Activated CD8-positive, alpha-beta memory T cell treated with anti-CD3 and anti-CD28 coated beads, Interleukin-2, amount 10 ng/mL, durations not matched to agents 7 days and 5 days (primary cell): Measurements from ENCODE around the gene SLC11A1. TPM values are rescaled to one million over a fixed set of nuclear protein-coding genes. Genes with fewer than 3 reads are reported as not detected.

Source experiments
- ATAC-seq: fragments of 150-1000 bp; cut with Tn5 transposase; one replicate; pipeline ENCODE4 v1.10.0; 2021; ENCODE audit warnings: moderate library complexity
- CTCF ChIA-PET: fragments of 350-600 bp; sonication (Branson Sonifier 250); formaldehyde crosslinking; loops from one replicate; lab custom pipeline; 2021; ENCODE audit warnings: antibody characterized with exemption; lab: Charles Lee
- DNase-seq: peaks from one replicate; pipeline ENCODE4 v3.0.0-alpha.2; 2020
- H3K27ac Mint-ChIP-seq: one replicate; pipeline ENCODE4 v1.8.0; 2021; ENCODE audit warnings: mild to moderate bottlenecking, mixed read lengths
- H3K27me3 Mint-ChIP-seq: one replicate; pipeline ENCODE4 v1.8.0; 2021; ENCODE audit warnings: mixed read lengths
- H3K36me3 Mint-ChIP-seq: one replicate; pipeline ENCODE4 v1.8.0; 2021; ENCODE audit warnings: mild to moderate bottlenecking, mixed read lengths
- H3K4me1 Mint-ChIP-seq: one replicate; pipeline ENCODE4 v1.8.0; 2021; ENCODE audit warnings: mixed read lengths
- H3K4me3 Mint-ChIP-seq: one replicate; pipeline ENCODE4 v1.8.0; 2021; ENCODE audit warnings: mild to moderate bottlenecking, moderate library complexity, mixed read lengths
- H3K9me3 Mint-ChIP-seq: one replicate; pipeline ENCODE4 v1.8.0; 2022; ENCODE audit warnings: low read depth, mixed read lengths
- total RNA-seq, 2 experiments: library from RNA; stranded (reverse); gene quantifications; one replicate each; pipeline ENCODE4 v1.2.3, GENCODE V29; 2021

Gene SLC11A1
- total RNA-seq, 2 experiments from 2014 or later: 0.18 to 0.35 TPM

DNA sequence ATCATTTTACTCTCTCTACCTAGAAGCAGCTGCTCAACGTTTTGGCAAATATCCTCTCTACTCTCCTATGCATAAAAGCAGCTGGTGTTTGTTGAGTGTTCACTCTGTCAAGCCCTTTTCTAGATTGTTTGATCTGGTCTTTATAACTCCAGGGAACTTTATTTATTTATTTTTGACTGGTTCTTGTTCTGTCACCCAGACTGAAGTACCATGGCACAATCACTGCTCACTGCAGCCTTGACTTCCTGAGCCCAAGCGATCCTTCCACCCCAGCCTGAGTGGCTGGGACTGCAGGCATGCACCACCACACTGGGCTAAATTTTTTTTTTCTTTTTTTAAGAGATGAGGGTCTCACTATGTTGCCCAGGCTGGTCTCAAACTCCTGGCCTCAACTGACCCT lies 12.7 kb upstream of the SLC11A1 start:
- H3K27me3 Mint-ChIP-seq: peaks cover 7% of the 10 kb centered on the region
- H3K36me3 Mint-ChIP-seq: peaks cover 2% of the 10 kb centered on the region
- no peak overlapping the region for H3K4me3 Mint-ChIP-seq
- no peaks in the 10 kb centered on the region for H3K9me3 Mint-ChIP-seq
- DNase-seq (no peak), ATAC-seq (no peak)
- CTCF ChIA-PET: interaction anchor here (1.1 kb wide), 1 partner anchor 78 kb away, joined by 3 read pairs; no protein-coding TSS in a partner anchor
- H3K4me1 Mint-ChIP-seq: peaks cover 11% of the 10 kb centered on the region
- no peak overlapping the region for H3K27ac Mint-ChIP-seq

DNA sequence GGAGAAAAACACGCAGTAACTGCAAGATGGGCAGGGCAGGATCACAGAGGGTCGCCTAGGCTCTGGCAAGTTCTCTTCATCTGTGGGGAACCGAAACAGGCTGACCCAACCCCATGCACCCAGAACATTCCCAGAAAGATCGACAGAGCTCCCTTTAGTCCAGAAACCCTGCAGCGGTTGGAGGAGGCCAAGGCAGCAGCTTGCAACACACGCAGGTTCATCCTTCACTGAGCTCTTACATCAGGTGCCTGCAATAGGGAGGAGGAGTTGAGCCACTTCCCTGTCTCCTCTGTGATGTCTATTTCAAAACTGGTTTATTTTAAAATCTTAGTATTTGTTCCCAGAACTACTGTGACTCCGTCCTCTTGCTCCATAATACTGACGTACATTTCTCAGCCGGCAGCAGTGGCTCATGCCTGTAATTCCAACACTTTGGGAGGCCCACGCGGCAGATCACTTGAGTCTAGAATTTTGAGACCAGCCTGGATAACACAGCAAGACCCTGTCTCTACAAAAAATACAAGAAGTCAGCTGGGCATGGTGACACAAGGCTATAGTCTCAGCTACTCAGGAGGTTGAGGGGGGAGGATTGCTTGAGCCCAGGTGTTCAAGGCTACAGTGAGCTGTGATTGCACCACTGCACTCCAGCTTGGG lies 11.5 kb upstream of the SLC11A1 start:
- Mint-ChIP-seq H3K9me3 (no peaks in the 10 kb centered on the region), H3K4me3 (no peak overlapping the region), H3K27me3 (peaks cover 7% of the 10 kb centered on the region), H3K36me3 (peaks cover 2% of the 10 kb centered on the region), H3K27ac (no peak overlapping the region), H3K4me1 (peaks cover 11% of the 10 kb centered on the region)
- DNase-seq: no peak
- CTCF ChIA-PET: interaction anchor here (1.1 kb wide), 2 partner anchors 14 to 97 kb away, joined by 3 read pairs; partner anchors contain the start of gene CATIP
- ATAC-seq: no peak

DNA sequence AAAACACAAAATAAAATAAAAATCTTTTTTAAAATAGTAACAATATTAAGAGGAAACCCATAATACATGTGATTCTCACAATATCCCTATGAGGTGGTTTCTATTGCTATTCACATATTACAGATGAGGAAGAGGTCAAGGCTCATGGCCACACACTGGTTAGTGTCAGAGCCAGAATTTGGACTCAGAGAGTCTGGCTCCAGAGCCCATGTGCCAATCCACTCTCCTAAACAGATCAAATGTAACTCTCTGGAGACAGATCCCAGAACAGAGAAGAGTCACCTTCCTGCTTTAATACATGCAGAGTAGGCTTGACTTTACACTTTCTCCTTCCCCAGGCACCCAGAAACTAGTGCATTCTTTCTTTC lies 10.1 kb upstream of the SLC11A1 start:
- Mint-ChIP-seq H3K27me3 (peaks cover 7% of the 10 kb centered on the region), H3K4me1 (peaks cover 9% of the 10 kb centered on the region), H3K4me3 (no peak overlapping the region), H3K9me3 (no peaks in the 10 kb centered on the region), H3K27ac (no peak overlapping the region), H3K36me3 (peaks cover 2% of the 10 kb centered on the region)
- no peak for DNase-seq
- CTCF ChIA-PET: no interaction called here
- no peak for ATAC-seq

DNA sequence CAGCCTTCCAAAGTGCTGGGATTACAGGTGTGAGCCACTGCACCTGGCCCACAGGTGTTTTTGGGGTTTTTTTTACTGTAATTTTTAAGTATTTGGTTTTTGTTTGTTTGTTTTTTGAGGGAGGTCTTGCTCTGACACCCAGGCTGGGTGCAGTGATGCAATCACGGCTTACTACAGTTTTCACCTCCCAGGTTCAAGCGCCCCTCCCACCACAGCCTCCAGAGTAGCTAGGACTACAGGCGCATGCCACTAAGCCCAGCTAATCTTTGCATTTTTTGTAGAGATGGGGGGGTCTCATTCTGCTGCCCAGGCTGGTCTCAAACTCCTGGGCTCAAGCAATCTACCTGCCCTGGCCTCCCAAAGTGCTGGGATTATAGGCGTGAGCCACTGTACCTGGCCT lies 7.3 kb upstream of the SLC11A1 start:
- no peak for ATAC-seq
- no peaks in the 10 kb centered on the region for H3K36me3 Mint-ChIP-seq
- H3K27me3 Mint-ChIP-seq: peaks cover 6% of the 10 kb centered on the region
- H3K4me3 Mint-ChIP-seq: no peak overlapping the region
- H3K4me1 Mint-ChIP-seq: no peaks in the 10 kb centered on the region
- H3K9me3 Mint-ChIP-seq: no peaks in the 10 kb centered on the region
- CTCF ChIA-PET: interaction anchor here (0.9 kb wide), 1 partner anchor 76 kb away, joined by 3 read pairs; no protein-coding TSS in a partner anchor
- no peak overlapping the region for H3K27ac Mint-ChIP-seq
- DNase-seq: no peak

DNA sequence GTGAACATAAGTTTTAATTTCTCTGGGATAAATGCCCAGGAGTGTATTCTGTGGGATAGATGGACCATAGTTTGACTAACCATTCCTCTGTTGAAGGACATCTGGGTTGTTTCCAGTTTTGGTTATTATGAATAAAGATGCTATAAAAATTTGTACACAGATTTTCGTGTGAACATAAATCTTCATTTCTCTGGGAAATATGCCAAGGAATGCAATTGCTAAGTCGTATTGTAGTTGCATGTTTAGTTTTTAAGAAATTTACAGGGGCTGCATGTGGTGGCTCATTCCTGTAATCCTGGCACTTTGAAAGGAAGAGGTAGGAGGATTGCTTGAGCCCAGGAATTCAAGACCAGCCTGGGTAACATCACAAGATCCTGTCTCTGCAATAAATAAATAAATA lies 6.9 kb upstream of the SLC11A1 start:
- Mint-ChIP-seq H3K4me1 (no peaks in the 10 kb centered on the region), H3K9me3 (no peaks in the 10 kb centered on the region), H3K27ac (no peak overlapping the region), H3K4me3 (no peak overlapping the region), H3K36me3 (no peaks in the 10 kb centered on the region), H3K27me3 (peaks cover 6% of the 10 kb centered on the region)
- CTCF ChIA-PET: interaction anchor here (0.7 to 0.9 kb wide), 2 partner anchors 28 to 76 kb away, joined by 3 read pairs; no protein-coding TSS in a partner anchor
- no peak for ATAC-seq
- no peak for DNase-seq

DNA sequence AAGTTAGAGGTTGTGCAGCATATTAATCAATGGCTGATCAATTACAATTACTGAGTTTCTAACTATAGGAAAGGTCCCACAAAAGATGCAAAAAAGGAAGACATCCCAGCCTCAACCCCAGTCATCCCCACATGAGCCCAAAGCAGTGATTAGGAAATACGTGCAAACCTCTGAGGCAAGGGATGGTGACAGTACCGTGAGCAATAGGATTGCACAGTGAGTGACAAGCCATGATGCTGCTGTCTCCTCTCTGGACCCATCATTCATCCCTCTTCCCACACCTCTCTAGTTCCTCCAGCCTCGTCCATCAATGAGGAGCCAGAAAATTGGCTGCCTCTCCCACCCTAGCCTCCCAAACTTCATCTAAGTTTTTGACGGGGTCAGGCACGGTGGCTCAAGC lies 4.0 kb upstream of the SLC11A1 start:
- Mint-ChIP-seq H3K4me3 (no peak overlapping the region), H3K36me3 (no peaks in the 10 kb centered on the region), H3K4me1 (no peaks in the 10 kb centered on the region), H3K27ac (no peak overlapping the region), H3K27me3 (peaks cover 6% of the 10 kb centered on the region), H3K9me3 (no peaks in the 10 kb centered on the region)
- ATAC-seq: no peak
- DNase-seq: no peak
- CTCF ChIA-PET: no interaction called here

DNA sequence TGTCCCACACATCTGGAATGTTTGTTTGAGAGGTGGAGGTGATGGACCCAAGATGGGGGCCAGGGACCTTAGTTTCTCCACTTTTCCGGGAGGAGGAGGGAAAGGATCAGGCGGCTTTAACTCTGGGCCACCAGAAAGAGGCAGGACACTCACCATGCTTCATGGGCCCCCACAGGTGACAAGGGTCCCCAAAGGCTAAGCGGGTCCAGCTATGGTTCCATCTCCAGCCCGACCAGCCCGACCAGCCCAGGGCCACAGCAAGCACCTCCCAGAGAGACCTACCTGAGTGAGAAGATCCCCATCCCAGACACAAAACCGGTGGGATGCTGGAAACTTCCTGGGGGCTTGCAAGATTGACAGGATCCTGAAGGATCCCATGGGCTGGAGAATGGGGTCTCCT lies 712 bp downstream of the SLC11A1 start:
- Mint-ChIP-seq H3K27me3 (peaks cover 15% of the 10 kb centered on the region), H3K4me1 (no peaks in the 10 kb centered on the region), H3K27ac (no peak overlapping the region), H3K4me3 (no peak overlapping the region), H3K9me3 (no peaks in the 10 kb centered on the region), H3K36me3 (no peaks in the 10 kb centered on the region)
- CTCF ChIA-PET: interaction anchor here (1.4 kb wide), 1 partner anchor 112 kb away, joined by 4 read pairs; no protein-coding TSS in a partner anchor
- DNase-seq (no peak), ATAC-seq (no peak)

DNA sequence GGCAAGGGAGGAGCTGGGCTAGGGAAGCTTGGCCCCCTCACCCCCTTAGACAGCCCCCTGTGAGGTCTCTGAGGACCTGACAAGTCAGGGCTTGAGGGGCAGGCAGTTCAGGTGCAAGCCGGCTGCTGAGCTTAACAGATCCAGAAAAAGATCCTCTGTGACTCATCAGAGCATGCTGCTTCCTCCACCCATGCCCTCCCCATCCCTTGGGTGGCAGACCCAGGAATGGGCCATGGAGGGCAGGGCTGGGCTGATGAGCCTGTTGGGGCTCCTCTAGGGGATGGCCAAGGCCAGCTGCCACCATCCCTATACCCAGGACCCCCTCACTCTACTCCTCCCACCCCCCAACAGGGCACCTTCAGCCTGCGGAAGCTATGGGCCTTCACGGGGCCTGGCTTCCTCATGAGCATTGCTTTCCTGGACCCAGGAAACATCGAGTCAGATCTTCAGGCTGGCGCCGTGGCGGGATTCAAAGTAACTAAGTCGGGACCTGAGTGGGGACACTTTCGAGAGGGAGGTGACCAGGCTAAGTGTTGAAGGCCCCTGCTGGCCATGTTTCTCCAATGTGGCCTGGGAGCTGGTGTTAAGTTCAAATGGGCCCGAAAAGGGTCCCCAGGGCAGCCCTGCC lies 1.9 kb downstream of the SLC11A1 start:
- DNase-seq: no peak
- Mint-ChIP-seq H3K9me3 (no peaks in the 10 kb centered on the region), H3K27ac (no peak overlapping the region), H3K4me3 (no peak overlapping the region), H3K27me3 (peaks cover 10% of the 10 kb centered on the region), H3K4me1 (no peaks in the 10 kb centered on the region), H3K36me3 (no peaks in the 10 kb centered on the region)
- no peak for ATAC-seq
- CTCF ChIA-PET: interaction anchor here (1.4 kb wide), 2 partner anchors 10 to 113 kb away, joined by 4 to 6 read pairs; no protein-coding TSS in a partner anchor

DNA sequence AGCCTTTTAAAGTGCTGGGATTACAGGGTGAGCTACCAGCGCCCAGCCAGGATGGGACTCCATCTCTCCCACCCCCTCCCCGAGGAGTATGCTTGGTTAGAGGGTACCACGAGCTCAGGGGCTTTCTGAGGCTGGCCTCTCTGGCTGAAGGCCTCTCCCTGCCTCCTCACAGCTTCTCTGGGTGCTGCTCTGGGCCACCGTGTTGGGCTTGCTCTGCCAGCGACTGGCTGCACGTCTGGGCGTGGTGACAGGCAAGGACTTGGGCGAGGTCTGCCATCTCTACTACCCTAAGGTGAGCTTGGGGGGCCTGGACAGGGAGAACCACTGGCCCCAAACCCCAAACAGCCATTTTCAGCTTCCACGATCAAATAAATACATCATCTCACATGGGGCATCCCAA lies 2.9 kb downstream of the SLC11A1 start:
- Mint-ChIP-seq H3K27me3 (peaks cover 9% of the 10 kb centered on the region), H3K4me1 (no peaks in the 10 kb centered on the region), H3K4me3 (no peak overlapping the region), H3K9me3 (no peaks in the 10 kb centered on the region), H3K27ac (no peak overlapping the region), H3K36me3 (no peaks in the 10 kb centered on the region)
- CTCF ChIA-PET: interaction anchor here (0.6 to 1.4 kb wide), 2 partner anchors 9 to 29 kb away, joined by 3 to 6 read pairs; no protein-coding TSS in a partner anchor
- DNase-seq (no peak), ATAC-seq (no peak)

DNA sequence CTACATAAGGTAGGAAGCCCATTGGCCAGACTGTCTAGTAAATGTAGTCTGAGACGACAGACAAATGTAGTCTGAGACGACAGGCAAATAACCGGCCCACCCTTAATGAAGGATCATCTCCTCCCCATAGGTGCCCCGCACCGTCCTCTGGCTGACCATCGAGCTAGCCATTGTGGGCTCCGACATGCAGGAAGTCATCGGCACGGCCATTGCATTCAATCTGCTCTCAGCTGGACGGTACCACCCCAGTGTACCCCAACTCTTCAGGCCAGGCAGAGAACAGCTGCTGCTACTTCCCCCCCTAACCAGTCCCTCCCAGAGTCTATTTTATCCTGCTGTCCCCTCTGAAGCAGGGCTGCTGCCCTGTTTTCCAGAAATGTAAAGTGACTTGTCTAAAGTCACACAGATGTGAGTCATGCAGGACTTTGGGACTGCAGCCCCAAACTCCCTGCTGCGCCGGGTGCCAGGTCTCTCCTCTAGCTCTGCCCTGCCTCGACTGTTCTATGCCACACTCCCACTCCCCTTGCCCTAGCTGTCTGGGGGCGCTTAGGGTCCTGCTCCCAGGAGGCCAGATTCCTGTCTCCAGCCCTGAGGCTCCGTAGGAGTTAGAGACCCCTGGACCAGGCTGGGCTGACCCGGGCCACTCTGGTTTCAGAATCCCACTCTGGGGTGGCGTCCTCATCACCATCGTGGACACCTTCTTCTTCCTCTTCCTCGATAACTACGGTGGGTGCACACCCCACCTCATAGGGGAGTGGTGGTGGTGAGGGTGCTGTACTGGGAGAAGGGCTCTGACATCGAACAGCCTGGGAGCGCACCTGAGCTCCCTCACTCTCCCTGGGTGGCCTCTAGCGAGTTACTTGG lies 4.7 kb downstream of the SLC11A1 start:
- DNase-seq (no peak), ATAC-seq (no peak)
- CTCF ChIA-PET: interaction anchor here (1.4 kb wide), 1 partner anchor 9 kb away, joined by 4 read pairs; no protein-coding TSS in a partner anchor
- no peak overlapping the region for H3K4me3 Mint-ChIP-seq
- no peaks in the 10 kb centered on the region for H3K9me3 Mint-ChIP-seq
- no peaks in the 10 kb centered on the region for H3K36me3 Mint-ChIP-seq
- no peak overlapping the region for H3K27ac Mint-ChIP-seq
- H3K27me3 Mint-ChIP-seq: peaks cover 9% of the 10 kb centered on the region
- no peaks in the 10 kb centered on the region for H3K4me1 Mint-ChIP-seq

DNA sequence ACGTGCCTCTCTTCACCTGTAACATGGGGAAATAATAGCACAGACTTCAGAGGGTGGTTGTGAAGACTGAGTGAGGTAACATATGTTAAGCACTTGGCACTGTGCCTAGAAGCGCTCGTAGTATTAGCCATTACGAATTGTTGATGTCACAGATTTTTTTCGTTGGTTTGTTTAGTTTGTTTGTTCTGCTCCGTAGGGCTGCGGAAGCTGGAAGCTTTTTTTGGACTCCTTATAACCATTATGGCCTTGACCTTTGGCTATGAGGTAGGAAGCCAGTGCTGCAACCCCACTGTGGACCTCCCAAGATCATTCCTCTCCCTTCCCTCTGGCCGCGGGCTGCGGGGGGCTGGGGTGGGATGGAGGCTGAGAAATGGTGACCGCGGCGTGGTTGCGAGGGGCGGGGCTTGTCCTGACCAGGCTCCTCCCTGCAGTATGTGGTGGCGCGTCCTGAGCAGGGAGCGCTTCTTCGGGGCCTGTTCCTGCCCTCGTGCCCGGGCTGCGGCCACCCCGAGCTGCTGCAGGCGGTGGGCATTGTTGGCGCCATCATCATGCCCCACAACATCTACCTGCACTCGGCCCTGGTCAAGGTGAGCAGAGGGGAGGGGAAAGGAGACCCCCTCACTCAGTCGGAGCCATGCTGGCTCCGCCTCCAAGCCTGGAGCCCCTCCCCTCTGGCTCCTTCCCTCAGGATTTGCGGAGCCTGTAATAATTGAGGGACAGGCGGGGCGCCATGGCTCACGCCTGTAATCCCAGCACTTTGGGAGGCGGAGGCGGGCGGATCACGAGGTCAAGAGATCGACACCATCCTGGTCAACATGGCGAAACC lies 5.5 kb downstream of the SLC11A1 start:
- DNase-seq: no peak
- CTCF ChIA-PET: interaction anchor here (1.4 kb wide), 1 partner anchor 9 kb away, joined by 4 read pairs; no protein-coding TSS in a partner anchor
- ATAC-seq: peak; percentile 55
- Mint-ChIP-seq H3K36me3 (no peaks in the 10 kb centered on the region), H3K9me3 (no peaks in the 10 kb centered on the region), H3K4me1 (no peaks in the 10 kb centered on the region), H3K27ac (no peak overlapping the region), H3K4me3 (no peak overlapping the region), H3K27me3 (peaks cover 9% of the 10 kb centered on the region)

DNA sequence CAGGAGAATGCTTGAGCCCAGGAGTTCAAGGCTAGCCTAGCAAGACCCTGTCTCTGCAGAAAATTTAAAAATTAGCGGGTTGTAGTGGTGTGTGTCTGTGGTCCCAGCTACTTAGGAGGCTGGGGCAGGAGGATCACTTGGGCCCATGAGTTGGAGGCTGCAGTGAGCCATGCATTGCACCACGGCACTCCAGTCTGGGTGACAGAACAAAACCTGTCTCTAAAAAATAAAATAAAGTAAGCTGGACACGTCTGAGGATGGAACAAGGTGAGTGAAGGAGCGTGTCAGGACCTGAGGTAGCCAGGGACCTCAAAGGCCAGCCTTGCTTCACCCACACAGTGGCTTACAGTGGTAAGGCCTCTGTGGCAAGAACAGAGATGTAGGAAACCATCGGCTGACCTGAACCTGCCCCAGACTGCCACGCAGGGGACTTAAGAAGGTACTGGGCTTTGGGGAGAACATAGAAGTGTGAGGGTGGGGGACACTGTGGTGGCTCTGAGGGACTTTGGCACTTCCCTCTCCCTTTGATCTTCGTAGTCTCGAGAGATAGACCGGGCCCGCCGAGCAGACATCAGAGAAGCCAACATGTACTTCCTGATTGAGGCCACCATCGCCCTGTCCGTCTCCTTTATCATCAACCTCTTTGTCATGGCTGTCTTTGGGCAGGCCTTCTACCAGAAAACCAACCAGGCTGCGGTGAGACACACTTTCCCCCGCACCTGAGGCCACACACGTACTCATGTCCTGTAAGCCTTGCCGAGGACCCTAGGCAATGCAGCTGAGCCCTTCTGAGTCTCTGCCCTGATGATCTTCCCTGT lies 7.5 kb downstream of the SLC11A1 start:
- CTCF ChIA-PET: interaction anchor here (0.6 to 1.5 kb wide), 6 partner anchors 17 to 320 kb away, joined by 3 to 4 read pairs (median 3); partner anchors contain the start of gene CATIP
- no peak for DNase-seq
- Mint-ChIP-seq H3K36me3 (no peaks in the 10 kb centered on the region), H3K27me3 (peaks cover 9% of the 10 kb centered on the region), H3K4me3 (no peak overlapping the region), H3K4me1 (peaks cover 9% of the 10 kb centered on the region), H3K27ac (no peak overlapping the region), H3K9me3 (no peaks in the 10 kb centered on the region)
- no peak for ATAC-seq
